ENCODE results near the gene ARHGEF39. TPM values are rescaled to one million over a fixed set of nuclear protein-coding genes. Genes with fewer than 3 reads are reported as not detected.
A peak's percentile ranks its signal among the peaks of the same experiment; 100 is the strongest.

ARHGEF39 gene
- total RNA-seq, 4 donors from 2014 or later, result 0.27 to 0.45 (median 0.42) TPM; not detected in 1

- Histone ChIP-seq H3K27ac (peak overlapping the region; percentile 92 to 100 (median 100)), H3K9me3 (no peaks in the 10 kb centered on the region), H3K27me3 (no peaks in the 10 kb centered on the region), H3K4me3 (replicated peaks in 1 of 3) (peak overlapping the region in 1 of 3 donors; percentile 22), H3K36me3 (peaks cover 0 to 4% of the 10 kb centered on the region in 2 donors), H3K4me1 (peaks cover 7 to 20% of the 10 kb centered on the region in 2 donors)
- intact Hi-C loops (cut with DNase I), result no loop called here
- peak in 1 of 2 donors; percentile 45 for DNase-seq
- 21 to 23% methylated on average over 25 of the region's 25 CpGs for WGBS, 2 donors
- TF ChIP-seq, protein P1, sequence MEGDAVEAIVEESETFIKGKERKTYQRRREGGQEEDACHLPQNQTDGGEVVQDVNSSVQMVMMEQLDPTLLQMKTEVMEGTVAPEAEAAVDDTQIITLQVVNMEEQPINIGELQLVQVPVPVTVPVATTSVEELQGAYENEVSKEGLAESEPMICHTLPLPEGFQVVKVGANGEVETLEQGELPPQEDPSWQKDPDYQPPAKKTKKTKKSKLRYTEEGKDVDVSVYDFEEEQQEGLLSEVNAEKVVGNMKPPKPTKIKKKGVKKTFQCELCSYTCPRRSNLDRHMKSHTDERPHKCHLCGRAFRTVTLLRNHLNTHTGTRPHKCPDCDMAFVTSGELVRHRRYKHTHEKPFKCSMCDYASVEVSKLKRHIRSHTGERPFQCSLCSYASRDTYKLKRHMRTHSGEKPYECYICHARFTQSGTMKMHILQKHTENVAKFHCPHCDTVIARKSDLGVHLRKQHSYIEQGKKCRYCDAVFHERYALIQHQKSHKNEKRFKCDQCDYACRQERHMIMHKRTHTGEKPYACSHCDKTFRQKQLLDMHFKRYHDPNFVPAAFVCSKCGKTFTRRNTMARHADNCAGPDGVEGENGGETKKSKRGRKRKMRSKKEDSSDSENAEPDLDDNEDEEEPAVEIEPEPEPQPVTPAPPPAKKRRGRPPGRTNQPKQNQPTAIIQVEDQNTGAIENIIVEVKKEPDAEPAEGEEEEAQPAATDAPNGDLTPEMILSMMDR (IDR thresholded peaks at IDR 0.05), result no peak
- no peak for TF ChIP-seq POLR2A (IDR thresholded peaks at IDR 0.05)
These were observed 8.0 kb downstream of the ARHGEF39 start for GRCh38 chr9:35656831-35657545.

DNA sequence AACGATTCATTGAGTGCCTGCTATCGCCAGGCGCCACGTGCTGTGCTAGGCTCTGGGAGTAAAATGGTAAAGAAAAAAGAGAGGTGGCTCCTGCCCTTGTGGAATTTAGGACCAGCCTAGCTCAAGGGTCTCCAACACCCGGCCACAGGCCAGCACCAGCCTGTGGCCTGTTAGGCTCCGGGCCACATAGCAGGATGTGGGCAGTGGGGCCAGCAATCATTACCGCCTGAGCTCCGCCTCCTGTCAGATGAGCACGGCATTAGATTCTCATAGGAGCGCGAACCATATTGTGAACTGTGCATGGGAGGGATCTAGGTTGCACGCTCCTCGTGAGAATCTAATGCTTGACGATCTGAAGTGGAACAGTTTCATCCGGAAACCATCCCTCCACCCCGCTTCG is 8.6 kb downstream of the ARHGEF39 start:
- peaks cover 0 to 4% of the 10 kb centered on the region in 2 donors for H3K36me3 ChIP-seq
- whole genome bisulfite sequencing, 2 donors, result 76 to 90% methylated on average over 16 to 17 of the region's 17 CpGs
- TF ChIP-seq POLR2A (IDR thresholded peaks at IDR 0.05), result no peak
- TF ChIP-seq, protein P1 (IDR thresholded peaks at IDR 0.05), result no peak
- no peak for DNase-seq
- intact Hi-C loops (cut with DNase I), result no loop called here
- no peaks in the 10 kb centered on the region for H3K9me3 ChIP-seq
- no peak overlapping the region for H3K4me3 ChIP-seq (replicated peaks in 1 of 3)
- H3K27ac ChIP-seq, result peak overlapping the region in 1 of 3 donors; percentile 100
- H3K4me1 ChIP-seq, result peaks cover 7 to 20% of the 10 kb centered on the region in 2 donors
- no peaks in the 10 kb centered on the region for H3K27me3 ChIP-seq

- Histone ChIP-seq H3K27ac (no peak overlapping the region), H3K4me1 (no peaks in the 10 kb centered on the region), H3K27me3 (no peaks in the 10 kb centered on the region), H3K4me3 (replicated peaks in 1 of 3) (no peak overlapping the region), H3K9me3 (no peaks in the 10 kb centered on the region), H3K36me3 (no peaks in the 10 kb centered on the region)
- WGBS, 2 donors, result 85 to 90% methylated on average over 2 of the region's 2 CpGs
- TF ChIP-seq, protein P1 (IDR thresholded peaks at IDR 0.05), result no peak
- TF ChIP-seq POLR2A (IDR thresholded peaks at IDR 0.05), result no peak
- intact Hi-C loops (cut with DNase I), result loop anchor here (5.0 kb wide), 1 partner anchor 74 kb away; no protein-coding TSS in a partner anchor
- no peak for DNase-seq
These were observed 11.4 kb downstream of the ARHGEF39 start for GRCh38 chr9:35653611-35654010.

DNA sequence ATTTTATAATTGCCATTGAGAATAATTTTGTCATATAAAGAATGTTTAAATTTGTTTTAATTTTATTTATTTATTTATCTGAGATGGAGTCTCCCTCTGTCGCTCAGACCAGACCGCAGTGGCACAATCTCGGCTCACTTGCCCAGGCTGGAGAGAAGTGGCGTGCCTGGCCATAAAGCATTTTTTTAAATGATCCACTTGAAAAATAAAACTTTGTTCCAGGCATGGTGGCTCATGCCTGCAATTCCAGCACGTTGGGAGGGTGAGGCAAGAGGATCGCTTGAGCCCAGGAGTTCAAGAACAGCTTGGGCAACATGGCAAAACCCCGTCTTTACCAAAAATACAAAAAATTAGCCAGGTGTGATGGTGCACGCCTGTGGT is 12.2 kb downstream of the ARHGEF39 start:
- DNase-seq, result no peak
- 93% methylated on average over 8 of the region's 8 CpGs for WGBS, 2 donors
- intact Hi-C loops (cut with DNase I), result loop anchor here (5.0 kb wide), 1 partner anchor 74 kb away; no protein-coding TSS in a partner anchor
- no peak for TF ChIP-seq POLR2A (IDR thresholded peaks at IDR 0.05)
- TF ChIP-seq, protein P1 (IDR thresholded peaks at IDR 0.05), result no peak
- H3K4me3 ChIP-seq (replicated peaks in 1 of 3), result no peak overlapping the region
- no peaks in the 10 kb centered on the region for H3K4me1 ChIP-seq
- H3K9me3 ChIP-seq, result no peaks in the 10 kb centered on the region
- H3K27me3 ChIP-seq, result no peaks in the 10 kb centered on the region
- H3K36me3 ChIP-seq, result no peaks in the 10 kb centered on the region
- no peak overlapping the region for H3K27ac ChIP-seq

Measured in thyroid gland (tissue), 4 donors.